Natural killer cell (primary cell): ENCODE data around the gene HAUS7. TPM values are rescaled to one million over a fixed set of nuclear protein-coding genes. Genes with fewer than 3 reads are reported as not detected.

Experiments
- ATAC-seq, 3 donors: fragments of 150-1000 bp in 2 of 3; fragments of 200-7000 bp in 1 of 3; cut with Tn5 transposase; 1 replicate in 1 of 3; 2 replicates in 2 of 3; pipeline ENCODE4 v1.10.0; 2021; ENCODE audit warnings: mild to moderate bottlenecking in 2 of 3, moderate library complexity in 2 of 3
- DNase-seq, 2 donors: peaks; one replicate each; pipeline versions ENCODE4 v3.0.0 to v3.0.0-alpha.2; 2013 to 2021; ENCODE audit warnings: mixed read lengths in 1 of 2
- H3K27ac ChIP-seq: one replicate; pipeline ENCODE4 v1.5.1; 2013; ENCODE audit warnings: mild to moderate bottlenecking, low read length
- H3K27me3 ChIP-seq: one replicate; pipeline ENCODE4 v1.6.1; 2013; ENCODE audit warnings: low read length; ENCODE audit not compliant: control insufficient read depth, insufficient read depth
- H3K36me3 ChIP-seq: one replicate; pipeline ENCODE4 v1.6.1; 2013; ENCODE audit warnings: low read length; ENCODE audit not compliant: control insufficient read depth, insufficient read depth
- H3K4me1 ChIP-seq: one replicate; pipeline ENCODE4 v1.6.1; 2013; ENCODE audit warnings: low read length; ENCODE audit not compliant: control insufficient read depth, insufficient read depth
- H3K4me3 ChIP-seq: one replicate; pipeline ENCODE4 v1.5.1; 2013; ENCODE audit warnings: low read length
- H3K9me3 ChIP-seq: one replicate; pipeline ENCODE4 v1.6.1; 2013; ENCODE audit warnings: low read length; ENCODE audit not compliant: control insufficient read depth, insufficient read depth
- H3K27ac Mint-ChIP-seq, 2 donors: one replicate each; pipeline ENCODE4 v1.8.0; 2022; ENCODE audit warnings: mild to moderate bottlenecking in 2 of 2, mixed read lengths in 2 of 2, moderate library complexity in 1 of 2
- H3K27me3 Mint-ChIP-seq, 2 donors: one replicate each; pipeline ENCODE4 v1.8.0; 2022; ENCODE audit warnings: low read depth in 2 of 2, mixed read lengths in 2 of 2
- H3K36me3 Mint-ChIP-seq: one replicate; pipeline ENCODE4 v1.8.0; 2022; ENCODE audit warnings: mixed read lengths
- H3K4me1 Mint-ChIP-seq, 2 donors: one replicate each; pipeline ENCODE4 v1.8.0; 2022; ENCODE audit warnings: mixed read lengths in 2 of 2
- H3K4me3 Mint-ChIP-seq: one replicate; pipeline ENCODE4 v1.8.0; 2022; ENCODE audit warnings: mild to moderate bottlenecking, moderate library complexity, mixed read lengths
- H3K9me3 Mint-ChIP-seq, 2 donors: one replicate each; pipeline ENCODE4 v1.8.0; 2022; ENCODE audit warnings: mixed read lengths in 2 of 2
- WGBS: methylation state at CpG from one replicate; pipeline ENCODE4 v1.1.7; 2013; ENCODE audit warnings: missing lambda C conversion rate; ENCODE audit not compliant: insufficient coverage; 5-methylcytosine and 5-hydroxymethylcytosine counted together
- intact Hi-C: fragments of 100-400 bp; cut with micrococcal nuclease; formaldehyde crosslinking; loops from one replicate; pipeline ENCODE4 v1.14.2; 2022
- total RNA-seq, 4 donors: library from RNA; stranded (reverse); fragments of 120-200 nt in 1 of 4; gene quantifications; one replicate each; pipeline versions ENCODE4 v1.2.3 to v1.2.4, GENCODE V29; 2013 to 2022
- TF ChIP-seq, protein P1 (sequence below): fragments of 200-600 bp; IDR thresholded peaks from one replicate; pipeline ENCODE4 v1.8.0; 2022; ENCODE audit warnings: antibody characterized with exemption

HAUS7 gene
- total RNA-seq, 3 donors from 2014 or later (not counting 1 experiment from before 2014, with no cell fraction given) = 27.4 to 33.1 (median 31.9) TPM

DNA sequence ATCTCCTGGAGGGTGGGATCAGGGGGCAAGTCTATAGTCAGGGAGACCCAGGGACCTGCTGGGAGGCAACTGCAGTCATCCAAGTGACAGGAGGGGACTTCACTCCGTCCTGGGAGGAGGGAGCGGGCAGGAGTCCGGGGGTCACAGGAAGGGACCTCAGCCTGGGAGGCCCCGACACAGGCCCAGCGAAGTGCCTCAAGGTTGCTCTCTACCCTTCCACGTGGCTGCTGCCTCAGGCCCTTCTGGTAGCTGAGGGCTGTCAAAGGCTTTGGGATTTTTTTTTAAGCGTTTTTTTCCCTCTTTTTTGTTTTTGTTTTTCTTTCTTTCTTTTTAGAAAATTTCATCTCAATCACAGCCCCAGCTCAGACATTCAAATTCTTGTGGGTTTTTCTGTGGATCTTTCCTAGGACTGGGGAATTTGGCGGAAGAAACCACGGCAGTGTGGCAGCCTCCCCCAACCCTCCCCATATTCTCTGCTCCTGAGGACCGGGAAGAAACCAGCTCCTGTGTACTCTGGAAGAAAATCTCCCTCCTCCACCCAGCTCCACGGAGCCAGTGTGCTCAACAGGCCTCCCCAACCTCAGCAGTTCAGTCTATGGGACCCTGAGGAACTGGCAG lies 1.4 kb upstream of the HAUS7 start:
- 95% methylated on average over 7 of the region's 11 CpGs for WGBS
- Histone ChIP-seq H3K4me3 (no peak overlapping the region), H3K4me1 (peaks cover 34% of the 10 kb centered on the region), H3K27ac (peak overlapping the region; percentile 45), H3K9me3 (no peaks in the 10 kb centered on the region), H3K27me3 (no peaks in the 10 kb centered on the region), H3K36me3 (no peaks in the 10 kb centered on the region)
- Mint-ChIP-seq H3K4me3 (no peak overlapping the region), H3K36me3 (no peaks in the 10 kb centered on the region), H3K9me3 (no peaks in the 10 kb centered on the region), H3K4me1 (peaks cover 0 to 7% of the 10 kb centered on the region in 2 donors), H3K27ac (peak overlapping the region in 1 of 2 donors; percentile 66), H3K27me3 (no peaks in the 10 kb centered on the region)
- intact Hi-C loops = loop anchor here (5.0 kb wide), 1 partner anchor 36 kb away; no protein-coding TSS in a partner anchor
- no peak for ATAC-seq
- TF ChIP-seq, protein P1, sequence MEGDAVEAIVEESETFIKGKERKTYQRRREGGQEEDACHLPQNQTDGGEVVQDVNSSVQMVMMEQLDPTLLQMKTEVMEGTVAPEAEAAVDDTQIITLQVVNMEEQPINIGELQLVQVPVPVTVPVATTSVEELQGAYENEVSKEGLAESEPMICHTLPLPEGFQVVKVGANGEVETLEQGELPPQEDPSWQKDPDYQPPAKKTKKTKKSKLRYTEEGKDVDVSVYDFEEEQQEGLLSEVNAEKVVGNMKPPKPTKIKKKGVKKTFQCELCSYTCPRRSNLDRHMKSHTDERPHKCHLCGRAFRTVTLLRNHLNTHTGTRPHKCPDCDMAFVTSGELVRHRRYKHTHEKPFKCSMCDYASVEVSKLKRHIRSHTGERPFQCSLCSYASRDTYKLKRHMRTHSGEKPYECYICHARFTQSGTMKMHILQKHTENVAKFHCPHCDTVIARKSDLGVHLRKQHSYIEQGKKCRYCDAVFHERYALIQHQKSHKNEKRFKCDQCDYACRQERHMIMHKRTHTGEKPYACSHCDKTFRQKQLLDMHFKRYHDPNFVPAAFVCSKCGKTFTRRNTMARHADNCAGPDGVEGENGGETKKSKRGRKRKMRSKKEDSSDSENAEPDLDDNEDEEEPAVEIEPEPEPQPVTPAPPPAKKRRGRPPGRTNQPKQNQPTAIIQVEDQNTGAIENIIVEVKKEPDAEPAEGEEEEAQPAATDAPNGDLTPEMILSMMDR = no peak
- DNase-seq = no peak

DNA sequence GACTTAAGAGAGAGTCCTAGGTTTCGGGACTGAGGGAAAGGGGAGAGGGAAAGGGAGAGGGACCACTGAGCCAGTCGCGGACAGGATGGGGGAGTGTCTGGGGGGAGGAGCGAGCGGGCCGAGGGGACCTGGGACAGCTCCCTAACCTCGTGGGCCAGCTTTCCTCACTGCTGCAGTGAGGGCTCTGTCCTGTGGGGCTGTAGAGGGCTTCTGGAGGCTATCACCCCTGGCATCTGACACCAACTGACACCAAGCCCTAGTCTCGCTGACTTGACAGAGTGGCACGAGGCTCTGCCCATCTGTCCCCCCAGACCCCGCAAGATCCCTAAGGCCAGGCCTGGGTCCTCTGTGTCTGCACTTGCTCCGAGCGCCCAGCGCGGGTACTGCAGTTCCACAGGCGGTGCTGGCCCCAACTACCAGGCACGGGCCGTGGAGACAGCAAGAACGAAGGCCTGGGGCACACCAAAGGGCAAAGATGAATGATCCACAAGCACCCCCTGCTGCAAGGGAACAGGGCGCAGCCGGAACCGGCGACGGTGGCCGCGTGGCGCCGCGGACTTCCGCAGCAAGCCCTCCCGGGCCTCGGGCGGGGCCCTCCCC lies 465 bp downstream of the HAUS7 start:
- Mint-ChIP-seq H3K36me3 (no peaks in the 10 kb centered on the region), H3K27me3 (no peaks in the 10 kb centered on the region), H3K4me1 (peaks cover 0 to 7% of the 10 kb centered on the region in 2 donors), H3K27ac (peak overlapping the region in 1 of 2 donors; percentile 66), H3K9me3 (no peaks in the 10 kb centered on the region), H3K4me3 (peak overlapping the region; percentile 78)
- H3K36me3 ChIP-seq = no peaks in the 10 kb centered on the region
- no peak overlapping the region for H3K27ac ChIP-seq
- ATAC-seq = peak; percentile 13 to 32 (median 25)
- H3K9me3 ChIP-seq = no peaks in the 10 kb centered on the region
- H3K4me1 ChIP-seq = peaks cover 30% of the 10 kb centered on the region
- TF ChIP-seq, protein P1 = no peak
- peak overlapping the region; percentile 69 for H3K4me3 ChIP-seq
- peak in 1 of 2 donors; percentile 18 for DNase-seq
- no peaks in the 10 kb centered on the region for H3K27me3 ChIP-seq
- intact Hi-C loops = loop anchor here (5.0 kb wide), 1 partner anchor 37 kb away; no protein-coding TSS in a partner anchor
- WGBS = under 1% methylated on average over 28 of the region's 32 CpGs

DNA sequence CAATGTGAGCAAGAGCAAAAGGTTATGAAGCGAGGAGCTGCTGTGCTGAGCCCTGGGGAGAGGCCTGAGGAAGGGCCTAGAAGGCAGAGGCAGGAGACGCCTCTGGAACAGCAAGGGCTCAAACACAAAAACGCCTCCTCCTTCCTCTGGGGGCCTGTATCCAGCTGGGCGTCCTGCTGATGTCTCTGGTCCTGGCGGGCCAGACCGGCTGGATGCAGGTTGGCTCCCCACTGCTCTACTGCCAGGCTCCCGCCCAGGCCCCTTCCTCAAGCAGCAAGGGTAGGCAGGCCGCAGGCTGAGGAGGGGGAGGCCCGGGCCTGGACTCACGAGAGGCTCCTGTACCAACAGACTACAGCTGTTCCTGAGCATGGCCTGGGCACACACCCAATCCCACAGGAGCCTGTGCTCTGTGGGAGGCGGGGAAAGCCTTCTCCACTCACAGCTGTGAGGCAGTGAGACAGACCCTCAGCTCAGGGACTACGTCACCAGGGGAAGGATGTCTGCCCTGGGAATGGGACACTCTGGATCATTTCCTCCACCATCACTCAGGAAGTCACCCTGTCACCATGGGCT lies 2.3 kb downstream of the HAUS7 start:
- H3K4me3 ChIP-seq = no peak overlapping the region
- TF ChIP-seq, protein P1 = no peak
- no peaks in the 10 kb centered on the region for H3K9me3 Mint-ChIP-seq
- H3K36me3 Mint-ChIP-seq = no peaks in the 10 kb centered on the region
- peaks cover 22% of the 10 kb centered on the region for H3K4me1 ChIP-seq
- 99% methylated on average over 8 of the region's 12 CpGs for WGBS
- ATAC-seq = no peak
- intact Hi-C loops = no loop called here
- no peak overlapping the region for H3K27ac ChIP-seq
- no peaks in the 10 kb centered on the region for H3K27me3 ChIP-seq
- H3K4me1 Mint-ChIP-seq = peaks cover 0 to 11% of the 10 kb centered on the region in 2 donors
- no peaks in the 10 kb centered on the region for H3K9me3 ChIP-seq
- DNase-seq = no peak
- H3K27me3 Mint-ChIP-seq = no peaks in the 10 kb centered on the region
- no peak overlapping the region for H3K4me3 Mint-ChIP-seq
- no peaks in the 10 kb centered on the region for H3K36me3 ChIP-seq
- H3K27ac Mint-ChIP-seq = no peak overlapping the region
